ENCODE results near the gene ZNF521.

DNA sequence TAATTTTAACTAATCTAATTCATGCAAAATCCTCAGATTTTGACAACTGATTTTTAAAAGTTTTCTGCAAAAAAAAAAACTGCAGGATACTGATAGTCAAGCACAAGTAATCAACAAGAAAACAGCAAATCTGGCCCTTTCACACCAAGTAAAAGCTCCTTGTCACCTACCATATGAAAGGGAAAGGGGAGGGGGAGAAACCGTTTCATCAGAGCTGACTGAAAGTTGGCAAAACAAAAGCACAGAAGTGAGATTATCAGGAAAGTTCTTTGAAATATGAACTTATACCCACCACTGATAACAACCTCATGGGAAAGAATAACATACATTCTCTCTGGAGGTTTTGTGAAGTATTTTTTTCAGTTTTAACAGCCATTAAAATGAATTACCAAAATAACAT, 38.7 kb downstream of the ZNF521 start:
- TF ChIP-seq POLR2AphosphoS5 (IDR thresholded peaks at IDR 0.05) = no peak
- TF ChIP-seq CTCF (IDR thresholded peaks at IDR 0.05) = no peak

Measured in upper lobe of left lung (tissue), 4 donors.